HG03342 (cell line): ENCODE measurements around the gene IGSF23.
"Not testable (repeated sequence)": the region's sequence is repeated elsewhere in the genome, so short reads cannot be mapped to it uniquely, and the experiment has no call there.

ENCODE experiments used
- ATAC-seq: cut with Tn5 transposase; IDR thresholded peaks from one replicate; pipeline ENCODE4 v1.9.1; 2021; ENCODE audit warnings: mild to moderate bottlenecking, moderate library complexity; ENCODE audit not compliant: unreplicated experiment

Gene IGSF23

GRCh38 chr19:44661205-44661604 is 47.8 kb downstream of the IGSF23 start:
- no peak for ATAC-seq

DNA sequence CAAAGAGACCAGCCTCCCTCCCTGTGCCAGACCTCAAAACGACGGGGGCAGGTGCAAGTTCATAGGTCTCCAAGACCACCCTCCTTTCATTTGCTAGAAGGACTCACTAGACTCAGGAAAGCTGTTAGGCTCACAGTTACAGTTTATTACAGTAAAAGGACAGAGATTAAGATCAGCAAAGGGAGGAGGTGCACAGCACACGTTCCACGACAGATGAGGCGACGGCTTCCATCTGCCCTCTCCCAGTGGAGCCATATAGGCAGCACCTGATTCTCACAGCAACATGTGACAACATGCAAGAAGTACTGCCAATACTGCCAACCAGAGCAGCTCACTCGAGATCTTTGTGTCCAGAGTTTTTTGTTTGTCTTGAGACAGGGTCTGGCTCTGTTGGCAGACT is 48.5 kb downstream of the IGSF23 start:
- no peak for ATAC-seq

DNA sequence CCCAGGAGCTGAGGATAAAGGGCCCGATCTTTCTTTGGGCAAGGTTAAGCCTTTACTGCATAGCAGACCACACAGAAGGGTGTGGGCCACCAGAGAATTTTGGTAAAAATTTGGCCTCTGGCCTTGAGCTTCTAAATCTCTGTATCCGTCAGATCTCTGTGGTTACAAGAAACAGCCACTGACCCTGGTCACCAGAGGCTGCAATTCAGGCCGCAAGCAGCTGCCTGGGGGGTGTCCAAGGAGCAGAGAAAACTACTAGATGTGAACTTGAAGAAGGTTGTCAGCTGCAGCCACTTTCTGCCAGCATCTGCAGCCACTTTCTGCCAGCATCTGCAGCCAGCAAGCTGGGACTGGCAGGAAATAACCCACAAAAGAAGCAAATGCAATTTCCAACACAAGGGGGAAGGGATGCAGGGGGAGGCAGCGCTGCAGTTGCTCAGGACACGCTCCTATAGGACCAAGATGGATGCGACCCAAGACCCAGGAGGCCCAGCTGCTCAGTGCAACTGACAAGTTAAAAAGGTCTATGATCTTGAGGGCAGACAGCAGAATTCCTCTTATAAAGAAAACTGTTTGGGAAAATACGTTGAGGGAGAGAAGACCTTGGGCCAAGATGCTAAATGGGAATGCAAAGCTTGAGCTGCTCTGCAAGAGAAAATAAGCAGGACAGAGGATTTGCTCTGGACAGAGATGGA is 49.5 kb downstream of the IGSF23 start:
- no peak for ATAC-seq

GRCh38 chr19:44663996-44664395 is 50.6 kb downstream of the IGSF23 start:
- no peak for ATAC-seq

DNA sequence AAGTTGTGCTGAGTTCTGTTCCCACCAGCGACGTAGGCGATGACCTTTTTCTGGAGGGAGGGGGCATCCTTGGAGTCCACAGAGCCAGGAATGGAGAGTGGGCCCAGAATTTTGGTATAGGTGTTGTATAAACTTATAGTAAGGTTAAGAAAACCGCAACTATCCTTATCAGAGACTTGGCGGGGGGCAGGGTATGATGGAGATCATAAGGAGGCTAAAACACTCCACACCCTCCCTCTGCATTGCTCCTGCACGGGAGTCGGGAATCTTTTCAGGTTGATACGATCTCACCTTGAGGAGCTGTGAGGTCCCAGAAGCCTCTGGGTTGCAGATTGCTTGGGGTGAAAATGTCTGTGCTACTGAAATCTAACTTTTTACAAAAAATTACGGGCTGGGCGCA is 51.6 kb downstream of the IGSF23 start:
- ATAC-seq: no peak

- ATAC-seq: no peak
Observed at GRCh38 chr19:44666852-44667556, 53.6 kb downstream of the IGSF23 start.

DNA sequence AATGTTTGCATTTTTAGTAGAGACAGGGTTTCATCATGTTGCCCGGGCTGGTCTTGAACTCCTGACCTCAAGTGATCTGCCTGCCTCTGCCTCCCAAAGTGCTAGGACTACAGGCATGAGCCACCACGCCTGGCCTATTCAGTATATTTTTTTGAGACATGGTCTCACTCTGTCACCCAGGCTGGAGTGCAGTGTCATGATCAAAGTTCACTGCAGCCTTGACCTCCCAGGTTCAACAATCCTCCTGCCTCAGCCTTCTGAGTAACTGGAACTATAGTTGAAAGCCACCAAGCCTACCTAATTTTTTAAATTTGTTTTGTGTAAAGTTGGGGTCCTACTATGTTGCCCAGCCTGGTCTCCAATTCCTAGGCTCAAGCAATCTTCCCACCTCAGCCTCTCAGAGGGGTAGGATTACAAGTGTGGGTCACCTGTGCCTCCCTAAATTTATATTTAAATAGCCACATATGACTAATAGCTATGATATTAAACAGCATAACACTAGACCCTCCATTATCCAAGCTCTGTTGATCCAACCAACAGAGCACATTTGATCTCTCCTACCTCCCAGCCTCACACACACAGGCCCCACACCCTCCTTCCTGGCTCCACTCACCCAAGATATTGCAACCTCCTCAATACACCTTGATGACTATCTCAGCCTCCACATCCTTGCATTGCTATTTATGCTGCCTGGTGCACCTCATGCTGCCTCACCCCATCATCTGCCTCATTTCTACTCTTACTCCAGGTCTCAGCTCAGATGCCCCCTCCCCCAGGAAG is 55.8 kb downstream of the IGSF23 start:
- ATAC-seq: no peak

DNA sequence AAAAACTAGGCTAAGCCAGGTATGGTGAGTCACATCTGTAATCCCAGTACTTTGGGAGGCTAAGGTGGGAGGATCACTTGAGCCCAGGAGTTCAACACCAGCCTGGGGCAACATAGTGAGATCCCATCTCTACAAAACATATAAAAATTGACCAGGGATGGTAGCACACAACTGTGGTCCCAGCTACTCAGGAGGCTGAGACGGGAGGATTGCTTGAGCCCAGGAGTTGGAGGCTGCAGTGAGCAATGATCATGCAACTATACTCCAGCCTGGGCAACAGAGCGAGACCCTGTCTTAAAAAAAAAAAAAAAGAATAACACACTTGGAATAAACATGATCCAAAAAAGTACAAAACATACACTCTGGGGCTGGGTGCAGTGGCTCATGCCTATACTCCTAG is 56.7 kb downstream of the IGSF23 start:
- not testable (repeated sequence) for ATAC-seq

DNA sequence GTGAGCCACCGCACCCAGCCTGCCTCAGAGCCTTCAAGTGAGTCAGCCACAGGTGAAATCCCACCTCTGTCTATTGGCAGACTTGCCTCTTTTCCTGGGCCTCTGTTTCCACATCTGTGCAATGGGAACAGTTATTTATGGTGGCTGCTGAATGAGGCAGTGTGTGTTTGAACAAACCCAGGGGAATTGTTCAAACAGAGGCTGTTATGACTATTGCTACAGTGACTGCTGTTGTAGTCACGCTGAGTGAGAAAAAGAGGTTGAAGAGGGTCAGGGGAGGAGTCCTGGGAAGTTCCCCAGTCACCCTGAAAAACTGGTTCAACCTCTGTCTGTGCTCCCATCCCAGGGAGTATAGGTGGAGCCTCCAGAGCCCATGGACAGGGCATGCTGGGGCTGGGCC is 58.0 kb downstream of the IGSF23 start, which contains the start of gene CEACAM19:
Gene CEACAM19 (plus strand): TSS at position 83 of the 400 bp plus-strand sequence. CDS start 450 bp downstream, outside the sequence.
- no peak for ATAC-seq

DNA sequence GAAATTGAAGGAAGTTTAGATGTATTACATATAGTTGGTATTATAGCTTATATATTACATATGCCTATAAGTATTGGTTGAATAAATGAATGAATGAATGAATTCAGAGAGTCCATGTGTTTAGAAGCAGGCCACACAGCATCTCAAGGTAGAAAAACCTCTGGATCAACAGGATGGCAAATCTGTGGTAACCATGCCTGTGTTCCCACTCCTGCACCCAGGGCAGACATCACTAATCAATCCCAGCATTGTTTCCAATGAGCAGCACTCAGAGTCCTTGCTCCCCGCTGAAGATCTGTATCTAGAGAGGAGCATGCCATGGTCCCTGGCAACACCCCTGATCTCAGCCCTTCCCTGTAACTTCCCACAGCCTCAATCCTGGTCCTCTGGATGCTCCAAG is 58.9 kb downstream of the IGSF23 start:
- ATAC-seq: no peak

- ATAC-seq: no peak
Observed at GRCh38 chr19:44673510-44673909, 60.1 kb downstream of the IGSF23 start.

DNA sequence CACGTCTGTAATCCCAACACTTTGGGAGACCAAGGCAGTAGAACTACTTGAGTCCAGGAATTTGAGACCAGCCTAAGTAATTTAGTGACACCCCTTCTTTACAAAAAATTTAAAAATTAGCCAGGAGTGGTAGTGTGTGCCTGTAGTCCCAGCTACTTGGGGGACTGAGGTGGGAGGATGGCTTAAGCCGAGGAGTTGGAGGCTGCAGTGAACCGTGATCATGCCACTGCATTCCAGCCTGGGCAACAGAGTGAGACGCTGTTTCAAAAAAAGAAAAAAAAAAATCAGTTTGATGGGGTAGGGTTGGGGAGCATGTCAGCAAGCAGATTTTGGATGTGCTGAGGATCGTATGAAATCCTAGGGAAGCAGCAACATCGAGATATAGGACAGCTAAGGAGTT is 62.2 kb downstream of the IGSF23 start:
- ATAC-seq: no peak

- no peak for ATAC-seq
Observed at GRCh38 chr19:44677019-44677811, 63.9 kb downstream of the IGSF23 start.

DNA sequence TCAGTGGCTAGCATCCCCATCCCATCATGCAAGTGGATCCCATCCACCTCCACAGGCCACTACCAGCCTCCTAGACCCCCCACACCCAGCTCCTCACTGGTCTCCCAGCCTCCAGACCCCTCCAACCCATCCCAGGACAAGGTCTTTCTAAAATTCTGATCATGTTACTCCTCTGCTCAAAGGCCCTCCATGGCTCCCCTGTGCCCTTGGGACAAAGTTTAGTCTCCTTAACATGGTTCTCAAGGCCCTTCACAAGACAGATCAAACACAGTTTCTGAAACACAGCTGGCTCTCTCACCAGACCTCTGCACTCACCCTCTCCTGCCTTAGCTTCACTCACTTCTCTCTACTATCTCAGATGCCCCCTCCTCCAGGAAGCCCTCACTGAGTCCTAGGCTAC is 67.2 kb downstream of the IGSF23 start:
- ATAC-seq: no peak

- ATAC-seq: no peak
Observed at GRCh38 chr19:44681992-44682790, 68.8 kb downstream of the IGSF23 start.

DNA sequence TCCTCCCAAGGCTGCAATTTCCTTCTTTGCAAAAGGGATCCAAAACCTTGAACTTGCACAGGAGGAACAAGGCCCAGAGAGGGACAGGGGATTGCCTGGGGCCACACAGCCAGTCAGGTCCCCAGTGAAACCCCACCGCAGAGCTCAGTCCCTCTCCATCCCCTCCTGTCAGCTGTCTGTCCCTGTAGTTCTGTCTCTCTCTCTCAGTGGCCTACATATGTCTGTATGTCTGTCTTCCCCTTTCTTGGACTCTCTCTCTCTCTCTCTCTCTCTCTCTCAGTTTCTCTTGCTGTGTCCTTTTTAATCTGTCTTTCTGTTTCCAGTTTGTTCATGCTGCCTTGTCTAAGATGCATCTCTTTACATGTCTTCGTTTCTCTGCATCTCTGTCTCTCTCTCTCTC is 69.4 kb downstream of the IGSF23 start:
- ATAC-seq: no peak

DNA sequence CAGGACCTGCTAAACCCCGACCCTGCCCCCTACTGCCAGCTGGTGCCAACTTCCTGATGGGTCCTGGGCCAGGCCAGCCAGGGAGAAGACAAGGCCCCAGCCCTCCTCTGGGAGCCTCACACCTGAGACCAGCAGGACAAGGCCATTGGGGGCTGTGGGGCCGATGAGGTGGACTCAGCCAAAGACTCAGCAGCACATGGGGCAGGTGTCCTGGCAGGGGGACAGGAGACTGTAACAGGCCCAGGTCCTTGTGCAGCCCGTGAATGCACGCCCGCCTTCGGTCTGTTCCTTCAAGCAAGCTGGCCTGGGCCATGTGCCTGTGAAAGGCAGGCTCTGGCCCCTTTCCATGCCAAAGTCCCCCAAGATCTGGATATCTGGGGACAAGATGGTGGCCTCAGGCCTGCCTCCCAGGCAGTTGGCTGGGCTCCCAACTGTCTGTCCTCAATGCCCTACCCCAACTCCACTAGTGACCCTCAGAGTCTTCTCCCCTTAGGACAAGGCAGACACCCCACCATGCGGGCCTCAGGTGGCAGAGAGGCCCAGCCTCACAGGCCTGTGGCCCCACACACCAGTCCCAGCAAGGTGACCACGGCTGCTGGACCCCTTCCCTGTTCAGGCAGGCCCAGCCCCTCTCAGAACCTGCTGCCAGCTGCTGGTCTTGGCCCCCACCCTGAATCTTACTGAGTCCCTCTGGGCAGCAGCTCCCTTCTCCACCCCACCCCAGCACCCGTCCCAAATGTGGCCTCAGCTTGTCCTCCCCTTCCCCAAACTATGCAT is 70.3 kb downstream of the IGSF23 start:
- ATAC-seq: no peak

- ATAC-seq: not testable (repeated sequence)
Observed at GRCh38 chr19:44684396-44684795, 71.0 kb downstream of the IGSF23 start.
